GM12872 (cell line): ENCODE results near the gene SFMBT1.

Source experiments
- TF ChIP-seq, protein P1 (sequence below): IDR thresholded peaks from 3 replicates; pipeline ENCODE4 v1.5.1; 2011; ENCODE audit warnings: low read depth, mild to moderate bottlenecking, low read length, moderate library complexity; ENCODE audit not compliant: insufficient read depth

Gene SFMBT1

DNA sequence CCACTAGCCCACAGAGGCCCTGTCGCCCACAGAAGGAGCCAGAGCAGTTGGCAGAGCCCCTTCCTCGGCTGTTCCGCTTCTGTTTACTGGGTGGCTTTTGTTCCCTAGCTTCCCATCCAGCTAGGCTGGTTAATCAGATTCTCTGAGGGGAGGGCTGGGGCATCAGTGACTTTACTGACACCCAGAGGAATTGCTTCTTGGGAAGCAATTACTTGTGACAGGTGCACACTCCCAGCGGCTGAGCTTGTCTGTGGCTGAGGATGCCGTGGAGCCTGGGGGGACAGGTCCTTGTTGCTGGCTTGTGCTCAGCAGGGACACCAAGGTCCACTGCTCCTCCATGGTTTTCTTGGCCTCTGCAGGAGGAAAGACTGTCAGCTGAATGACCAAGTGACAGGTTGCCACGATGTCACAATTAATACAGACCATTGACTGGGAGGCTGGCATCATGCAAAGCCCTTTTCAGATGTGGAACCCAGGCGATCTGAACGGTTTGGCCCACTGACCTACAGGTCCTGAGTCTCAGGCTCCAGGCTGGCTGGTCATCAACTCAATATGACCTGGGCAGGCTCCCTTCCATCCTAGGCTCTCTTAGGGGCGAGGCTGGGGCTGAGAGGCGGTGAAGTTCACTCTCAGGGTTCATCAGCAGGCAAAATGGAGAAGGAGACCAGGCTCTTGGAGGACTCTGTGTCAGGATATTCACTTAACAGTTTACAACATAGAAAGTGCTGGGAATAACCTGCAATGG, 31.8 kb upstream of the SFMBT1 start:
- TF ChIP-seq, protein P1, sequence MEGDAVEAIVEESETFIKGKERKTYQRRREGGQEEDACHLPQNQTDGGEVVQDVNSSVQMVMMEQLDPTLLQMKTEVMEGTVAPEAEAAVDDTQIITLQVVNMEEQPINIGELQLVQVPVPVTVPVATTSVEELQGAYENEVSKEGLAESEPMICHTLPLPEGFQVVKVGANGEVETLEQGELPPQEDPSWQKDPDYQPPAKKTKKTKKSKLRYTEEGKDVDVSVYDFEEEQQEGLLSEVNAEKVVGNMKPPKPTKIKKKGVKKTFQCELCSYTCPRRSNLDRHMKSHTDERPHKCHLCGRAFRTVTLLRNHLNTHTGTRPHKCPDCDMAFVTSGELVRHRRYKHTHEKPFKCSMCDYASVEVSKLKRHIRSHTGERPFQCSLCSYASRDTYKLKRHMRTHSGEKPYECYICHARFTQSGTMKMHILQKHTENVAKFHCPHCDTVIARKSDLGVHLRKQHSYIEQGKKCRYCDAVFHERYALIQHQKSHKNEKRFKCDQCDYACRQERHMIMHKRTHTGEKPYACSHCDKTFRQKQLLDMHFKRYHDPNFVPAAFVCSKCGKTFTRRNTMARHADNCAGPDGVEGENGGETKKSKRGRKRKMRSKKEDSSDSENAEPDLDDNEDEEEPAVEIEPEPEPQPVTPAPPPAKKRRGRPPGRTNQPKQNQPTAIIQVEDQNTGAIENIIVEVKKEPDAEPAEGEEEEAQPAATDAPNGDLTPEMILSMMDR, result no peak

DNA sequence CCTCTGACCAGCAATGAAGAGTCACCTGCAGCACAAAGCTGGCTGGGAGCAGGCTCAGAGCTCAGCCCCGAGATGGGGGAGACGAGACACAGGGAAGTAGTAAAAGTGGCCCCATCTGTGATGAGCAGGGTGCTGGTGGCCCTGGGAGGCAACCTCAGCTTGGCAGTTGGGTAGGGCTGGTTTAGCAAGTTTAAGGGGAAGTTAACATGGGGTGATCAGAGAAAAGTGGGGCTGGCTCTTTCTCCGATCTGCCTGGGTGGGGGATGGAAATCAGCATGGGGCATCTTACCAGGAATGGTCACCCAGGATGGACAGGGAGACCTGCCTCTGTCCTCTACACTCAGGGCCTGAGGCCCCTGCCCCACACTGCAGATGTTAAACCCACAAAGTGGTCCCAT, 29.9 kb upstream of the SFMBT1 start:
- TF ChIP-seq, protein P1, result no peak

DNA sequence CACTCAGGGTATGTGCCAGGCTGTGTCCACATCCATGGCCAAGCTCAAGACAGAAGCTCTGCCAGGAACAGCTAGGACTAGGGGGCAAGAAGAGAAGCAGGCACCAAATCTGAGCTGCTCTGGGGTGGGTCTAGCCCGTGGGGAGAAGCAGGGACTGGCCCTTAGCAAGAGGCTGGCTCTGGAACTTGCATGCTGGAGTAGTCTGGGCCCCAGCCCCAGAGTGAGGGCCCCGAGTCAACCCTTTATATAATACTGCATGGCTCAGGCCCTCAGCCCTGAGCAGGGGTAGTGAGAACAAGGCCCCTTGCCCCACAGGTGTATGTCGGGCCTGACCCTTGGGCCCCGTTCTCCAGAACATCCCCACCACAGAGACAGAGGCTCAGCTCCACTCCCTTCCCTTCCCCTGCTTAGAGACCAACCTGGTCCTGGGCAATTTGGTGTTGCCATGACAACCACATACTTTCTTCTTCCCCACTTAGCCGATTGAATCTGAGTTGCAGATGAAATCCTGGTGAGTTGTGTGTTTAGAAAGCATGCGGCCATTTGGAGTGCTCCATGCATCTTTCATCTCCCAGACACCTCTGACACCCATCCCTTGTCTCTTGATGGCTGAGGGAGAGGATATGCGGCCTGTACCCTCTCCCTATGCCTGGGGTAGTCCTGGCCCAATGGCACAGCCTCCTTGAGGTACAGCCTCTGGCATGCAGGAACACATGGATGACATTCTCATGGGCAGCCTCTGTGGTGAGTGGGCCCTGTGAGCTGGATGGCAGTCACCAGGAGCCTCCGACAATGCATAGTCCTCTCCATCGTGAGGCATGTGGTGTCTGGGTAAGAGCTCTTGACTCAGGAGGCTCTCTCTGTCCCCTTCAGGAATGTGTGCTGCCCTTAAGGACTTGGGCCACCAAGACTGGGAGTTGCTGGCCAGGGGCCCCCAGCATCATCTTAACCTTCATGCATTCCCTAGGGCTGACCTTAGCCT, 29.2 kb upstream of the SFMBT1 start:
- TF ChIP-seq, protein P1, result no peak

DNA sequence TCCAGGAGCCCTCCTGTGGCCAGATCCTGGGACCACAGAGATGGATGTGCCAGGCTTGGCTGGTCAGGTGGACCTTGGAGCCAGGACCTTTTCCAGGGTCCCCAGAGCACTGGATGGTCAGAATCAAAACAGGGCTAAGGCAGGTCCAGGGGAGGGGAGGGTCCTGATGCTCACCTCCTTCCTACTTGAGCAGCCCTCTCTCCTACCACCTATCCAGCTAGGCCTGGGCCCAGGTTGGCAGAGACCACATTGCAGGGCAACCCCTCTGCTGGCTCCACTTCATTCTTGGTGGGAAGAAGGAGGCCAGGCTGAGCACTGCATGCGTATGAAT, 28.5 kb upstream of the SFMBT1 start:
- TF ChIP-seq, protein P1, result no peak

DNA sequence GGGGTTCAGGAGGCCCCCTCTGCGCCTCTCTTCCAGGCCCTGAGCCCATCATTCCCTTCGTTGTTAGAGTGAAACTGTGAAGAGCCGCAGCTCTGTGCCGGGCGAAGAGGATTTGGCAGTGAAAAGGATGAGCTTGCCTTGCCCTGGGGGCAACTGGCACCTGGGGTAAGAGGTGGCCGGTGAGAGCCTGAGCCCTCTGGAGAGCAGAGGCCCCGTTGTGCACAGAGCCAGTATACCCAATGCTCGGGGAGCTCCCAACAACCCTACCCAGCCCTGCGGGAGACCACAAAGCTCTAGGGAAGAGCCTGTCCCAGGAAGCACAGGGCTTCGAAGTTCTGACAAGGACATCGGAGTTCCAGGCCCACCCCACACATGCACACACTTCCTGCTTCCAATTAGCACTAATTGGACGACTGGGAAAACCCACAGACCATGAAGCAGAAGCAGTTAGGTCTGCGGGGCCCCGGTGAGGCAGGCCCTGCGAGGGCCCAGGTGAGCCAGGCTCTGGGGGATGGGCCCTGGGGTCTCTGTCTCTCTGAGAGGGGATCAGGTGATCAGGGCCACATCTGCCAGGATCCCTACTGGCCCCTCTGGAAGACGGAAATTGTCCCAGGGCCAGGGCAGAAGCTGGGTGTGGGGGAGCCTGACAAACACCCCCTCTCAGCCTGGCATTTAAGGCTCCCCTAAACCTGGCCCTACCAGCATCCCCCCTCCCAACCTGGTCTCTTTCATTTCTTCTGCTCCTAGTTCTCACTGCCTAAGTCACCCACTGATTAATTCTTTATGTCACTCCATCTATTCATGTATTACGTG, 27.9 kb upstream of the SFMBT1 start:
- TF ChIP-seq, protein P1, result no peak

DNA sequence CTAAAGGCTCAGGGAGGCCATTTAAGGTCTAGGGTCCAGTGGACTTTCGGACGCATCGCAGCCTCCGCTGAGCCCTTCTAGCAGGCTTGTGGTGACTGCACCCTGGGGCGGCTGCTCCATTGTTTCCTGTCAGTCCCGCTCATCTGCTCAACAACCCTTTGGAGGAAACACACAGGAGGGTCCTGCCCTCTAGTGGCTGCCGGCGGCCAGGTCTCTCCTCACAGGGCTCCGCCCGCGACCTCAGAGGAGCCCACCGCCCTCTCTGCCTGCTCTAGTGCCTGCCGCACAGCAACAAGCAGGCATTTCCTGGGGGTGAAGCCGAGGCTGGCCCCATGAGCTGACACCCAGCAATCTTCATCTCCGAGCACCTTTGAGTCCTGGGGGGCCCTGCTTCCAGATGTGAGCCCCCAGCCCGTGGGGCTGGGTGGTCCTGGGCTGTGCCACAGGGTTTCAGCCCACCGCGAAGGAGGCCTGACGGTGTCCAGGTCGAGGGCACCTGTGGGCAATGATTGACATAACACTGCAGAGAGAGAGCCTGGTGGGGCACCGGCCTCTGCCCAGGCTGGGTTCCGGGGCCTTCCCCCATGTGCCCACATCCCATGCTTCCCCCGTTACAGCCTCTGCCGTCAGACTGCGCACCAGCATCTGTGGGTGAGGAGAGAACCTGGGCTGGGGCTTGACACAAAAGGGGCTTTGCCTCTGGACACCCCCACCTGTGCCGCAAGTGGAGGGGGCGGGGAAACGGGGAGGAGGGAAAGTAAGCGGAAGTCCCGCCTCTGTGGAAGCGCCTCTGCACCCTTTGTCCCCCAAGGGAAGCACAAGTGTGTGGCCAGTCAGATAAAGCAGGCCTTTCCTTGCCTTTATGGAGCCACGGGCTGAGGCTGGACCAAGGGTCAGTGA, 27.0 kb upstream of the SFMBT1 start:
- TF ChIP-seq, protein P1, result peak; percentile 97
